Stimulated activated CD8-positive, alpha-beta memory T cell treated with anti-CD3 and anti-CD28 coated beads, Interleukin-15, amount 100 ng/mL, for 4 hours (primary cell): ENCODE data around the gene MYH6.
"Not testable (repeated sequence)": the region's sequence is repeated elsewhere in the genome, so short reads cannot be mapped to it uniquely, and the experiment has no call there.

Experiments
- DNase-seq, 2 donors: peaks; one replicate each; pipeline ENCODE4 v3.0.0-alpha.2; 2020; ENCODE audit warnings: low read depth in 2 of 2

The MYH6 gene

DNA sequence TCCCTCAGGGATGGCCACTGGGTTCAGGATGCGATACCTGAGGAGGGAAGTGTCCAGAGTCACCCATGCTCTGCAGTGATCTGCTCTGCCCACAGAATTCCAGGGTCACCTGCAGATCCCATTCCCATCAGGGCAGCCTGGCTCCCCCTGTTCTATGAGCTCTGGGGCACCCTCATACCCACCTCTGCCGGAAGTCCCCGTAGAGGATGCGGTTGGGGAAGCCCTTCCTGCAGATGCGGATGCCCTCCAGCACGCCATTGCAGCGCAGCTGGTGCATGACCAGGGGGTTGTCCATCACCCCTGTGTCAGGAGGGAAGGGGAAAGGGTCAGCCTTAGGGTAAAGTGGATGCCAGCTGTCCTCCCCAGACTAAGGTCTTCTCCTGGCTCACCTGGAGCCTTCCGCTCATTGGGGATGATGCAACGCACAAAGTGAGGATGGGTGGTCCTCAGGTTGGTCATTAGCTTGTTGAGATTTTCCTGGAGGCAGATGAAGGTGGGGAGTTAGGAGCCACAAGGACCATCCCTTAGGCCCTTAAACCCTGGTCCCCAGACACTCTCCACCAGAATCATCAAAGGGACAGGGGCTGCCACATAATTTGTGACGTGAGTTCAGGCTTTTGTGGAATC is 11.2 kb downstream of the MYH6 start:
- DNase-seq, result no peak

DNA sequence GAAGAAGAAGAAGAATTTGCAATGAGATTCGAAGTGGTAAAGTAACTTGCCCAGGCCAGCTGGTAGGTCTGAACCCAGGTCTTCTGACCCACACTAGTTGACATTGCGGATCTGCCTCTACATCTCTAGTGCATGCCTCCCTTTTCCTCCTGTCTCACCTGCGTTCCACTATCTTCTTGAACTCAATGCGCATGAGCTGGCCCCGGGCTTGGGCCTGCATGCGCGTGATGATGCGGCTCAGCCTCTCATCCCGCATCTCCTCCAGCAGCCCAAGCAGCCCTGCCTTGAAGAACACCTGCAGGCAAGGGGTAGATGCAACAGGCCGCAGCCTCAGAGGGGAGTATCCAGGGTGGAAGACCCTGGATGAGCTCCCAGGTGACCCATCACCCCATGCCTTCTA is 11.9 kb downstream of the MYH6 start:
- no peak for DNase-seq

DNA sequence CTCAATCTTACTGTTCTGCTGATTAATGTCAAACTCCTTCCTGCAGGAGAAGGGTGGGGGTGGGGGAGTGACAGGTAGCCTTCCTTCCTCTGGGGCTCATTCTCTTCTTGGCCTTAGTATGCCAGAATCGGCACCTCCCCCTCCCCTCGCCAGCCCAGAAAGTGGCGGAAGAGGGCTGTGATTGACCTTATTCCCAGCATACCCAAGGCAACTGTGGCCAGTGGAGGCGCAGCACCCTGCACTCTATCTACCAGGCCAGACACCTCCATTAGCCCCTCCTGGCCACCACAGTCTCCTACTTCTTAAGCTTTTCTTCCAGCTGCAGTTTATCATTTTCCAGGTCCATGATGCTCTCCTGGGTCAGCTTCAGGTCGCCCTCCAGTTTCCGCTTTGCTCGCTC is 15.5 kb downstream of the MYH6 start:
- no peak for DNase-seq

DNA sequence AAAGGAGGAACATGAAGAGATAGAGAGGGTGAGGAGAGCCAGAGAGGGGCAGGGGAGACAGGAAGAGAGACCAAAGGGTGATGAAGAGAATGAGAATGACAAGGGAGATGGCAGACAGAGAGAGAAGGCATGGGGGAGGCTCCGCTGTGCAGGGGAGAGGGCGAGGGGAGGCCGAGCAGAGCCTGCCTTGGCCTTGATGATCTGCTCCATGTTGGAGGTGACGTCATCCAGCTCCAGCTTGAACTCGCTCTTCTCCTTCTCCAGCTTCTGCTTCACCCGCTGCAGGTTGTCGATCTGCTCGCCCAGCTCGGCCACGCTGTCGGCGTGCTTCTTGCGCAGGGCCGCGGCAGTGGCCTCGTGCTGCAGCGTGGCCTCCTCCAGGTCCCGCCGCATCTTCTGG is 18.2 kb downstream of the MYH6 start:
- DNase-seq, result not testable (repeated sequence)

DNA sequence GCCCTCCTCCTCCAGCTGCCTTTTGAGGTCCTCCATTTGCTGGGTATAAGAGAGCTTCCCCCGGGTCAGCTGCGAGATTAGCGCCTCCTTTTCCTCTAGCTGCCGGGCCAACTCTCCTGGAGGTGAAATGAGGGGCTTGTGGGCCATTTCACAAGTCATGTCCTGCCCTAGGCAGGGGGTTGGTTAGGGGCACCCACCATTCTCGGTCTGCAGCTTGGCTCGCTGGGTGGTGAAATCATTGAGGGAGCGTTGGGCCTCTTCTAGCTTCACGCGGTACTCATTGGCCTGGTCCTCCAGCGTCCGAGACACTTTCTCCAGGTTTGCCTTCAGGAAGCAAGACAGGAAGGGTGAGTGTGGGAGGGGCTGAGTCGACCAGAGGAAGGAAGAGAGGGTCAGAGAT is 18.7 kb downstream of the MYH6 start:
- no peak for DNase-seq

DNA sequence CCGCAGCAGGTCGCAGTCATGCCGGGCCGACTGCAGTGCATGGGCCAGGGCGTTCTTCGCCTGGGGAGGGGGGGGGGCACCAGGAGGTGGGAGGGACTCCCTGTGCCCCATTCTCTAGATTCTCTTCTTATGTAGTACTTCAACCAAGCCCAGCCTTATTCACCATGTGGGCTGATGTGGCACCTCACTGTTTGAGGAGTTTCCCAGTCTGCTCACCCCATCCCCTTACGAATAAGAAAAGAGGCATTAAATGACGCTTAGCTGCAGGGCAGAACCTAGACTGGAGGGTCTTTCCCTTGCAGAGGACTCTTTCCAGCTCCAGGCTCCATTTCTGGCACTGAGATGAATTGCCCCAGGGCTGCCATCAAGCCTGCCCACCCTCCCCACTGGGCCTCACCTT is 19.1 kb downstream of the MYH6 start:
- no peak for DNase-seq

DNA sequence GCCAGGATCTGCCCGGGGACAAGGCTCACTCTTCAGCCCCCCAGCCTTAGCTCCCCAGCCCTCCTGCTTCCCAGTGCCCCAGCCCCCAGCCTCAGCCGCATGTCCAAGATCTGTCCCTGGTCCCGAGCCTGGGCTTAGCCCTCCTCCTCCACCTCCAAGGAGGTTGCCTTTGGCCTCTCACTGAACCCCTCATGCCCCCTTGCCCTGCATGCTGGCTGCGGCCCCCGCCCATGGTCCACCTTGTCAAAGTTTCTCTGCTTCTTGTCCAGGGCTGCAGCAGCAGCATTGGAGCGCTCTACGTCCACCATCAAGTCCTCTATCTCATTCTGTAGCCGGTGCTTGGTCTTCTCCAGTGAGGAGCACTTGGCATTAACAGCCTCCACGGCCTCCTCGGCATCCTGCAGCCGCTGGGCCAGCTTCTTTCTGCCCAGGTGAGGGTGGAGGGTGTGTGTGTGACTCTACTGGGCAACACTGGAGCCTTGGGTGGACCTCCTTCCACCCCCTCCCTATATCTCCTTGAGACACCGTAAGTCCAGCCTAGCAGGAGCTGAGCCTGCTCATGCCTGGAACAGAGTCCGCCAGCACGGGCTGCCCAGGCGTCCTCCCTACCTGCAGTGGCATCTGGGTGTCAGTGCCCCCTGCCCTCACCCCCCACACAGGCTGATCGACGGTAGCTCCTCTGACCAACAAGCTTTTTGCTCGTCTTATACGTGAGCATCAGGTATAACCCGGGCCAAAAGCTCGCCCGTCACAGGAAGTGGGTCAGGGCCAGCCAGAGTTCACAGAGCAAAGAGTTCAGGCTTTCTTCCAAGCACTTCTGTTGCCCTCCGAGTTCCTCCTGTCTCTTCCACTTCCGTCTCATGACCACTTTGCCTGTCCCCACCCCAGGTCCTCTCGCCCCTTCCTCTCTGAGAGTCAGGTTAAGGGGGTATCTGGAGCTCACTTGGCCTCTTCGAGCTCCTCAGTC is 19.9 kb downstream of the MYH6 start:
- DNase-seq, result no peak

DNA sequence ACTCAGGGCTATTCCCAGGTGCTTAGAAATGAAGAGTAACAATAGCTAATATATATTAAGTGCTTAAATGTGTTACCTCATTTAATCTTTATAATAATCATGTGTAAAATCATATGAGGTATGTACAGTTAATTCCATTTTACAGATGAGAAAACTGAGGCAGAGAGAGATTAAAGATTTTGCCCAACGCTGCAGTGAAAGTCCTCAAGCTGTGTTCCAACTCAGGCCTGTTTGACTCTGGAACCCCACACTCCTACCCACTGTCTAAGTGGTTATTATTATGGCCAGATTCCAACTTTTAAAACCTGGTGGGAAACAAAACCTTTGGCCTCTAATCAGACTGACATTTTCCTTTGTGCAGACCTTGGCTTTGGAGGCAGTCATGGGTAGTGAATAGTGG is 21.1 kb downstream of the MYH6 start:
- no peak for DNase-seq

DNA sequence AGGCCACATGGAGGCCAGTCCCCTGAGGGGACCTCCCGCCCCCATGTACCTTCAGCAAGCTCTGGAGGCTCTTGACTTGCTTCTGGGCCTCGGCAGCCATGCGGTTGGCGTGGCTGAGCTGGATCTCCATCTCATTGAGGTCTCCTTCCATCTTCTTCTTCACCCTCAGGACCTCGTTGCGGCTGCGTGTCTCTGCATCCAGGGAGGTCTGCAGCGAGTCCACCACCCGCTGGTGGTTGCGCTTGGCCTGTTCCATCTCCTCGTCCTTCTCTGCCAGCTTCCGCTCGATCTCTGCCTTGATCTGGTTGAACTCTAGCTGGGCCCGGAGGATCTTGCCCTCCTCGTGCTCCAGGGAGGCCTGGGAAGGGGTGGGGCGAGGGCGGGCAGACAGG is 21.8 kb downstream of the MYH6 start:
- DNase-seq, result not testable (repeated sequence)

DNA sequence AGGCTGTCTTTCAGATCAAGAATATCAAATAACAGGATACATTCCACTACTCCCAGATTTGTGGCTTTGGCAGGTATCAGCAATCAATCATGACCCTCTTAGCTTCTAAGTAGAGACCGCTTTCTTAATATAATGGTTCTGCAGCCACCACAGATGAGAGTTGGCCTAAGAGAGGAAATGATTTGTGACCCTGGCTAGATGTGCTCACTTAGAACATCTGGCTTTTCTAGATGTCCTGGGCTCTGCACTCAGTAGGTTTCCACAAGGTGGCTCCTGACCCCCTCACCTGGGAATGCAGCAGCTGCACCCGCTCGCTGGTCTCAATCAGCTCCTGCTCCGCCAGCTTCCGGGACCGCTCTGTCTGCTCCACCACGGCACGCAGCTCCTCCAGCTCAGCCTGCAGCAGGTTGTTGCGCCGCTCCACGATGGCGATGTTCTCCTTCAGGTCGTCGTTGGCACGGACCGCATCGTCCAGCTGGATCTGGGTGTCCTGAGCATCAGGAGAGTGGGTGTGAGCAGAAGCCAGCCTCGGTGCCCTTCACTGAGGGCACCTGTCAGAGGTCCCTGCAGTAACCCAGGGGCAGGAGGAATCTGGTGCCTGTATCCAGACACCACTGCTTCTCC is 22.3 kb downstream of the MYH6 start:
- DNase-seq, result no peak

DNA sequence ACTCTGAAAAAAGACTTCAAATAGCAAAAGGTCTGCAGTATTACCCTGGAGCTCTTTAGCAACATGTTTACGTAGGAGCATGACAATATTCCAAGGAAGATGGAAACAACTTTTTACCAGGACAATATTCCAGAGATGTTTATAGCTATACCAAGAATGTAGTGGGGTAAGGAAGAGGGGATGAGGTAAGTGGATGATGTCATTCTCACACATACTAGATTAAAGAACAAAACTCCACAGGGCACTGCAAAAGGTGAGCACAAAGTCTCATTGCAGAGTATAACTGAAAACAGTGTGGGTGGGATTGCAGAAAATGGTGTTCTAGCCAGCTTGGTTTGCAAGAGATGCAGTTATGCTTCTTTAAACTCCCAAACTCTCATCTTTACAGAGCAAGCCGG is 22.8 kb downstream of the MYH6 start:
- no peak for DNase-seq

DNA sequence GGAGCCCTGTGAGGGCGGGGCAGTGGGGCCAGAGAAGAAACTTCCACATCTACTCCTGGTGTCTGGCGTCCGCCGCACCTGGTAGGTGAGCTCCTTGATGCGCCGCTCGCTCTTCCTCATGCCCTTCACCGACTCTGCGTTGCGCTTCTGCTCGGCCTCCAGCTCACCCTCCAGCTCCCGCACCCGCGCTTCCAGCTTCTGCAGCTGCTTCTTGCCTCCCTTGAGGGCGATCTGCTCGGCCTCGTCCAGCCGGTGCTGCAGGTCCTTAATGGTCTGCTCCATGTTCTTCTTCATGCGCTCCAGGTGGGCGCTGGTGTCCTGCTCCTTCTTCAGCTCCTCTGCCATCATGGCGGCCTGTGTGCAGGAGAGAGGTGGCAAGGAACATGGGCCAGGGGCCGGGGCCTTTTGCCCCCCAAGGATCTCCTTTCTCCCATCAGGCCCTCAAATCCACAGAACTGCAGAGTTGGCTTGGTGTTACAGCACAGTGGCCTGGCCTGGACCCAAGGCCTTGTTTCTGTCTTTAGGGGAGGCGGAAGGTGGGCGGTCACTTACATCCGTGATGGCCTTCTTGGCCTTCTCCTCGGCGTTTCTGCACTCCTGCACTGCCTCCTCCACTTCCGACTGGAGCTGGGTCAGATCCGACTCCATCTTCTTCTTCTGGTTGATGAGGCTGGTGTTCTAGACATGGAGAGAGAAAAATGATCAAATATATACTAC is 23.6 kb downstream of the MYH6 start:
- no peak for DNase-seq

DNA sequence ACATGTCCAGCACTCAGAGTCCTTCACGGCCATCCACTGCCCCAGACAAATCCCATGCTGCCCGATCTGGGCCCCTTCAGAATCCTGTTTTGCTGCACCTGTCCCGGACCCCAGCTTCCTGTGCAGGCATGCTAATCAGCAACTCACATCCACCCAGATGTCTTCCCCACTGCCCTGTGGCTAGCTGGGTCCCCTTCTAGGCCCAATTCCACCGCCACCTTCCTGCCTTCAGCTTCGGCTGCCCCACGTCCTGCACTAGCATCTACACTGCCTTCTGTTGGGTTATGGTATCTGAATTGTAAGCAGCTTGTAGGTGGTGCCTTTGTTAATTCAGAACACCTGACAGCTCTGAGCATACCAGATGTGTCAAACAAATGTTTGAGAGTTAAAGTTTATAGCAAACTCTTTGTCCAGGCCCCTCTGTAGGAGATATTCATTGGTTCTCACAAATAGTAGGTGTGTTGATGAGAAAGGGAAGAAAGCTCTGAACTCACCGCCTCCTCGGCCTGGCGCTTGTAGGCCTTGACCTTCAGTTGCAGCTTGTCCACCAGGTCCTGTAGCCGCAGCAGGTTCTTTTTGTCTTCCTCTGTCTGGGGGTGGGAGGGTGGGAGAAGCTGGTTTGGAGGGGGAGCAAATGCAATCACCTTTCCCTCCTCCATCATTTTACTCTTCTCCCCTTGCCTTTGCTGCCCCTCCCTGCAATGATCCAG is 25.2 kb downstream of the MYH6 start:
- no peak for DNase-seq

DNA sequence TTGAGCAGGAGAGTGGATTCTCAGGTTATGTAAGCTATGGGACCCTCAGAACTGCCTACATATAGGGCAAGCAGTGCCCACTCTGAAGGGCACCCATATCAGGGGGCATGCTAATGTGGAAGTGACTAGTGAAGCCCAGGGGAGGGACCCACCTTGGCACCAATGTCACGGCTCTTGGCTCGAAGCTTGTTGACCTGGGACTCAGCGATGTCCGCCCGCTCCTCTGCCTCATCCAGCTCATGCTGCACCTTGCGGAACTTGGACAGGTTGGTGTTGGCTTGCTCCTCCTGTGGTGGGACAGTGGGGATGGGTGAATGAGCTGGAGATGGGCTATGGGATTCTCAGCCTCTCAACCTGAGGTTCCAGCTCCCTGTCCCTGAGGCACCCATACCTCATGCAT is 25.8 kb downstream of the MYH6 start:
- DNase-seq, result no peak

DNA sequence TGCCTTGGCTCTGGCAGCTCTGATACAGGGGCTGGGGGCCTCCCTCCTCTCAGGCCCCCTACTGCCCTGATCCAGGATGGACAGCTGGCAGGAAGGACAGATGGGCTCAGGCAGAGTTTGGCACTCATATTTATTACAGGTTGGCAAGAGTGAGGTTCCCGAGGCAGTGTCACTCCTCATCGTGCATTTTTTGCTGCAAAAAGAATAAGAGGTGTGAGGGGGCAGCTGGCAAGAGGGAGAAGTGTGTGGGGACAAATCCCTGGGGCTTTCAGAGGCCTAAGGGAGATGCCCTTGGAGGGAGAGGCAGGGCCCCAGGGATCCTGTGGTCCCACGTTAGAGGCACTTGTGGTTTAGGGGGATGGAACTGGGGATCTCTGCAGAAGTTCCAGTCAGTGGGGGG is 26.2 kb downstream of the MYH6 start:
- no peak for DNase-seq

DNA sequence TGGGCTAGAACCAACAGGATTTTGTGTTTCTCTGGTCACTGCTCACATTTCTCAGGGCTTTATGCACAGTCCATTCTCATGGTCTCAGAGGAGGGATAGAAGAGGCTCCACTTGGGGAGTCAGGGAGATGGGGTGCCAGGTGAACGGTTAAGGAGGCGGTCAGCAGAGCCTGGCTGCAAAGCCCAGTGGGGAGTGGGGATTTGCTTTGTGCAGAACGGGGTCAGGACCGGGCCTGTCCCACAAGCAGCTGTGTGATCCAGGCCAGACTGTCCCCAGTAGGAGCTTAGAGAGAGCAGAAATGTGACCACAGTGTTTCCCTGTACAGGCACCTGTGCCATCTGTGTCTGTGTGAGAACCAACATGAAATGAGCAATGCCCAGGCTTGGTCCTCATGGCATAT is 27.1 kb downstream of the MYH6 start:
- no peak for DNase-seq

DNA sequence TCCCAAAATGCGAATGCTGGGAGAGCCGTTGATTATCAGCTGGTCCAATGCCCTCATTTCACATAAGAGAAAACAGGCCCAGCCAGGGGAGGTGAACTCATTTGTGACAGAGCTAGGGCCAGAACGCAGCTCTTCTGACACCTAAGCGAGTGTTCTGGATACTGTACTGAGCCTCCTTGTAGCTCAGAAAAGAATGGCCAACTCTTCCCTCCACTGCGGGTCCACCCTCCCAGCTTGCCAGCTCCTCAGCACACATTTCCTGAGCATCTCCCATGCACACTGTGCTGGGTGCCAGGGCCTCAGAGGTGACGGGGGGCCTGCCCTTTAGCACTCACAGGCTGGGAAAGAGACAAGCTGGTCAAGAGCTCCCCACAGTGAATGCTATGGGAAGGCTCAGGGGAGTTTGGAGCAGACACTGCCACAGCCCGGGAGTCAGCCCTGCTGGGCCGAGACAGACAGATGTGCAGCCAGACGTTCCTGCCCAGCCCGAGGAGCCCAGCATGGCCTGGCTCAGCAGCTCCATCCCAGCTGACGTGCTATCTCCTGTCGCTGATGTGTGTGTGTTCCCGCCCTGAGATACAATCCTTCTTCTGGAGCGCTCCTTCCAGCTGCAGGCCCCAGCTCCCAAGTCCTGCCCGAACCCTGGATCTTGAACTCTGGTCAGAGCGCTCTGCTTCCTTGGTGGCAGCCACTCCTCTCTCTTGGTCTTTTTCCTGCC is 27.7 kb downstream of the MYH6 start:
- no peak for DNase-seq

DNA sequence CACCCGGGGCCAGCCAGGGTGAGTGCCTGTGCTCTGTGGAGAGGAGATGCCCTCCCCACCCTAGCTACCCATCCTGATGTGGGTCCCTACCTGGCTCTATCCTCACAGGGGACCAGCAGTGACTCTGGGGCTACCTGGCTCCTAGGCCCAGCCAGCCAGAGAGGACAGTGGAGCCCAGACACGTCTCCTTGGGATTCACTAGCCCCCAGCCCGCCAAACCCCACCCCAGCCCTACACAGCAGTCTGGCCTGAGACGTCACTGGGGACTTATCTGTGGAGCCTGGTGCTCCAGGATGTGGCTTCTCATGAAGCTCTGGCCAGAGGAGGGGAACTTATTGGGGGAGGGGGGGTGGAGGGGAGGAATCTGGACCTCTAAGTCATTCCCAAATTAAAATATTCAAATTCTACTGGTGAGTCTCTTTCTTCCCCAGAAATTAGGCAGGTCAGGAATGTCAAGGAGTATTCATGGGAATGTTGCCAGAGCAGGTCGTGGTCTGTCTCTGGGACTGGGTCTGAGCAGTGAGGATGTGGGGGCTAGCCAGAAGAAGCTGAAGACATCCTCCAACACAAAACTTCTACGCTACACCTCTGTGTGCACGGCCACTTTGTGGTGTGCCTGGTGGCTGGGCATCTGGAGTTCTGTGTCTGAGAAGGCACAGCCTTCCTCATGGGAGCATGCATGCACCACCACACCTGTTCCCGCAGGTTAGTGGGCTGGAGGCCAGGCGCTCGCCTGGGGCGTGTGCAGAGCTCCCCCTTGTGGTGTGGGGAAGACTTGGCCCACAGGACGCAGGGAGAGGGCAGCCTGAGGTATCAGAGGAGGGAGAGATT is 28.5 kb downstream of the MYH6 start:
- peak; percentile 12 to 24 for DNase-seq

DNA sequence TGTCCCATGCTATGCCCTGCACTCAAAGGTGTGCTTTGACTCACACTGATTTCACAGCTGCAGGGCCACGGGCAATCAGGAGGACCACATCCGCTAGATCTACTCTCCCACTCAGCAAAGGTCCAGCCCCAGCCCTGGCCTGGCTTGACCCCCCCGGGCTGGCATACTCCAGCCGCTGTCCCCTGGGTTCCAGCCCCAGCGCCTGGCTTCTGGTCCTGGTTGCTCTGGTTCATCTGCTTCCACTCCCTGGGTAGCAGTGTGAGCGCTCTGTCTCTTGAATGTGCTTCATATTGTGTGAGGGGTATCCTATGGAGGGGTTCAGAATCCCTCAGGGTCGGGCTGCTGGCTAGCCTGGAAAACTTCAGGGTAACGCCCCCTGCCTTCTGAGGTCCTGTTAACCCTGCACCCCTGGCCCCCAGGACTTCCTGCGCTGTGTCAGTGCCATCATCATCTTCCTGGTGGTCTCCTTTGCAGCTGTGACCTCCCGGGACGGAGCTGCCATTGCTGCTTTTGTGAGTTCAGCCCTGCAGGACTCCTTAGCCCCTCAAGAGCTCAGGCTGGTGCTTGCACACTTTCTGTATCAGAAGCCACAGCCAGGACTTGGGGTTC is 29.4 kb downstream of the MYH6 start:
- no peak for DNase-seq
